GM18502 (cell line): ENCODE measurements around the gene DLK1.

Experiments used
- ATAC-seq: cut with Tn5 transposase; IDR thresholded peaks from one replicate; pipeline ENCODE4 v1.9.1; 2021; ENCODE audit warnings: mild to moderate bottlenecking; ENCODE audit not compliant: unreplicated experiment, poor library complexity

Gene DLK1

DNA sequence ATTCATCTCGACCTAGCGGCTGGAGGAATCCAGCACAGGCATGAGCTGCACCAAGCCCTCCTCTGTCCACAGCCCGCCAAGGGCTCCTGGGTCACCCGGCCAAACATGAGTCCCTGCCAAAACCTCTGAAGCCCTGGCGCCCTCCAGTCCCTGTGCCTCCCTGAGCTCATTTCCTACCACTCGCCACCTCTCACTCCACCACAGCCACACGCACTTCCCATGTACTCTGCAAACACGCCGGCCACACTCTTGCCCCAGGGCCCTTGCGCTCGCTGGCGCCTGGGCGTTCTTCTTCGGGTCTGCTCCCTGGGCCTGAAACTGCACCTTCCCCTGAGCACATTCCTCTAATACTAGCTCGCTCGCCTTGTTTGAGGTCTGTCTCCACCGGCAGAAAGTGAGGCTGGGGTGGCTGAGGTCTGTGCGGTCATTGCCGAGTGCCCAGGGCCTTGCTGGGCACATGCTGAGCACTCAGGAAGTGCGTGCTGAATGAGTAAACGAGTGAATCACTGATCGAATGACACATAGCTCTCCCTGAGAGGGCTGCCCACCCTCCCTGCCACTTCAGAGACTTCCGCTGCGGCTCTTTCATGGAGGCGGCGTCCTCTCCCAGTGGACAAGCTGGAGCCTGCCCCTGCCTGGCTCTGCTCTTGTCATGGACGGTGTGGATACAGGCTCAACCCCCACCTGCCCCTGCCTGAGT, 33.7 kb upstream of the DLK1 start:
- no peak for ATAC-seq

DNA sequence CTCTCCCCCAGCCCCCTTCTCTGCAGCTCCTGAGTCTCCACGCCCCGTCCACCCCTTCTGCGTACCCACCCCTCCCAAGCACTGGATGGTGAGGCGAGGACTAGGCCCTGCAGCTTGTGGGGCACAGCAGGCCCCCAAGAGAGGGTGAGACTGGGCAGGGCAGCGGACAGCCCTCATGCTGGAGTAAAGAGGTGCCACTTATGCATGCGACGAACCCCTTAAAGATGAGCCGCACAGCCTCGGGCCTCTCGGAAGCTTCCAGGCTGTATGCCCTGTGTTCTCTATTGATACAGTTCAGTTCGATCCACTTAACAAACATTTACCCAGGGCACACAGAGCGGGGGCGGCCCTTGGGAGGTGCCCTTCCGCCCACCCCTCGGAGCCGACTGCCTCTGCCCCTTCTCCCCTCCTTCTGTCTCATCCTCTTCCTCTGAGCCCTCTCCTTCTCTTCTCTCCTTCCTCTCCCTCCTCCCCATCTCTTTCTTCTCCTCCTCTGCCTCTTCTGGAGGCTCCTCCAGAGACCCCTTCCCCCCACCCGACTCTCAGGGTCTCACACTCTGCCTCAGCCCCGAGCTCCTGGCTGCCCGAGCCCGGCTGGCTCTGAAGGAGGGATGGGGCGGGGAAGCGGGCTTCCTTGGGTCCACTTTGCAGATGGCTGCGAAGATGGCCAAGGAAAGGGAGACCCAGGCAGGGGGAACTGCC, 32.7 kb upstream of the DLK1 start:
- ATAC-seq = no peak

DNA sequence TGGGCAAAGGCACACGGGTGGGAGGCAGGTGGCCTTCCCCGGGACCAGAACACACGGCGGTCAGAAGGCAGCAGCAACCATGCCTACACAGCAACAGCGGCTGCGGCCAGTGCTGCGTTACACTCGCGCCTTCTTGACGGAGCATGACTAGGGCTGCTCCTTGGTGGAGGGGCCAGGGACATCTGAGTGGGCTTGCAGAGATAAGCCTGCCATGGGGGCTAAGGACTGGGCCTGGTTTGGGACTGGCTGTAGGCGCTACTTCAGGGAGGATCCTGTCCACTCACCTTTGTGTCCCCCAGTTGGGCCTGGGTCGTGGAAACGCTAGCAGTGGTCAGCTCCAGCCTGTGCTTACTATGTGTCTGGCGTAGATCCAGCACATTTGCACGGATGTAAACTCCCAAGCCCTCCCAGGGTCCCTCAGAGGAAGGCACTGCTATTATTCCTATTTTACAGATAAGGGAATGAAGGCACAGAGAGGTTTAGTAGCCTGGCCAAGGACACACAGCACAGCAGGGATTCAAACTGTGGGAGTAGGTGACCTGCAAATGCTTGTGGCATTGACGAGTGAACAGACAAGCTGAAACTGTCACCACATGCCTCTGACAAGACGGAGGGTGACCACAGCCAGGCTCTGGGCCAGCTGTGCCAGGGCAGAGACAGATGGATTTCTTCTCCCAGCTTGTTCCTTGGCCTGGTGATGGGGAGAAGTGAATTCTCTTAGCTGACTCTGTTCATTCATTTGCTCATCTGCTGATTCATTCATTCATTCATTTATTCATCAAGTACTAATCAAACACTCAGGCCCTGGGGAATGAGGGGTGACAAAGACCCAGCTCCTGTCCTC, 31.9 kb upstream of the DLK1 start:
- no peak for ATAC-seq

DNA sequence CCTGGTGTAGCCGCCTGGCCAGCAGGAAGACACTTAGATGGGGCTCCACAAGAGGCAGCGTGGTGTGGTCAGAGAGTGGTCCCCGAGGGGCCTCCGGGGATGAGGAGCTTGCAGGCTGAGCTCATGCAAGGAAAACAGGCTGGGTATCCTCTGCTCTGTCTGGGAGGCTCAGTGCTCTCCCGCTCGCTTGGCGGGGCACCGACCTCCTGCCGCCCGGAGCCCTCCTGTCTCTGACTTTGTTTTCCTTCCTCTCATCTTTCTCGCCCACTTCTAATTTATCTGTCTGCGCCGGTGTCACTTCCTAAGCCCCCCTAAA, 31.3 kb upstream of the DLK1 start:
- no peak for ATAC-seq

DNA sequence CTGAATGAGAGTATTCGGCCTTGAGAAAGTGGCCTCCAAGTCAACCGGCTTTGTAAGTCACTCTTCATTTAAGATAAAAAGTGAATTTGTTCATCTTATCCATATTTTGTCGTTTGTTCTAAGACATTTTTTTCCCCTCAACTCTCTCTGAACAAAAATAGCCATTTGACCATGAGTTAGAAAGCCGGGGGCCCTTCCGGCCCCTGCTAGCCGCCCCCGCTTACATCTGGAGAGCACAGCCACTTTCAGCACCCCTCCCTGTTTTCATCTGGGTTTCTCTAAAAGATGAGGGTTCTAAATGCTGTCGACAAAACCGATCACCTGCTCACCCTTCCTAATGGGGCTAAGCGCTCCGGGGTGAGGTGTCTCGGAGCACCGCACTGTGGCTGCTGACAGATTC, 30.7 kb upstream of the DLK1 start:
- ATAC-seq = no peak

DNA sequence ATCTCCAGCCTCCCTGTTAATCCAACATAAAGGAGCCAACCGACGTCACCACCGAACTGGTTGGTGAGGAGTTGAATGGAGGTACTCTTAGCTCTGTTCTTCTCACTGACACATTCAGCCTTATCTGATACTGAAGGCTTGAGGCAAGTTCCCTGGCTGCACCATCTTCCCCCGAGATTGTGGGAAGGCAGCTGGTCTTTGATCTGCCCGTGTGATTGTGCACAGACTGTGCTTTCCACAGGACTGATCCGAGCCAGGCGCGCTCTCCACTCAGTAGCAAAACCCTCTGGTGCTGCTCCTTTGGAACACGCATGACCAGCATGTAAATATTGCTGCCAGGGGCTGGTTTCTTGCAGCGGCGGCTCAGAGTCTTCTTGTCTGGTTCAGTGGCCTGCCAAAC, 30.1 kb upstream of the DLK1 start:
- ATAC-seq = no peak

DNA sequence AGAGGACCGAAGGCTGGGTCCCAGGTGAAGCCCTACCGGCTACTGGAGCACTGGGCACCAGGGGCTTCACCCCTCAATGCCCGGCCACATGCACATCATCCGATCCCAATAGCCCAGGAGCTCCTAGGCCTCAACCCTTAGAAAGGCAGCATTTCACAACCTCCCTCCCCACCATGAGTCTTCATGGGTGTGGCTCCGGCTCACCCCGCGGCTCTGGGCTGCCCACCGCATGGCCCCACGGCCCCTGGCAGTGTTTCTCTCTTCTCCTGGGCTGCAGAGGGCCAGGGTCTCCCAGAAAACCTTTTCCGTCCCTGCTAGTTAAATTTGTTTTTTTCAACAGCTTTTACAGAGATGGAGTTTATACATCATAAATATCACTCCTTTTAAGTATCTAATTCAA, 28.6 kb upstream of the DLK1 start:
- no peak for ATAC-seq

DNA sequence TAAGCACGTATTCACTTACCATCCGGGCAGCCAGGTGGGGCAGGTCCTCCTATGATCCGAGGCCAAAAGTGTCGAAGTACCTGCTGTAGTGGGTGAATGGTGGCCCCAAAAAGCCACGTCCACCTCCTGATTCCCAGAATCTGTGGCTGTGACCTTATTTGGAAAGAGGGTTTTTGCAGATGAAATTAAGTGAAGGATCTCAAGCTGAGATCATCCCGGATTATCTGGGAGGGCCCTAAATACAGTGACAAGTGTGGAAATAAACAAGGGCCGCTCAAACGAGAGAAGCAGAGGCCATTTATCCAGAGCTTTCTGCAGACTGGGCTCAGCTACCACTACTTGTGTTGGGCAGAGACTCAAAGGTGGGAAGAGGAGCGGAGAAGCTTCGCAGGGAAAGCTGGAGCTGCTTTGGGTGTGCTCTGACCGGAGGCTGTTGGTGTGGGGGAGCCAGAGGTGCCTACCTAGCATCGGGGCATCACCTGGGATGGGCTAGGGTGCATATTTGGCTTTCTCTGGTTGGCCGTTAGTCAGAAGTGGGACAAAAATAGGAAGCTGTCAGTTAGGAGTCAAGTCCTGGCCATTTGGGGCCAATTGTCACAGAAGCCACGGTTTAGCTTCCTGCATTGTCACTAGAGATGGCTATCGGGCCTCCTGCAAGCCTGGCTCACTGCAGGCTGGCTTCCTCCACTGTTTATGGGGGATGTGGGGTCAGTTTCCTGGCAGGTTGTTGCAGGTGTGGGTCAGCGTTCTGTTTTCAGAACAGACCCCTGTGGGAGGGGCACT, 27.8 kb upstream of the DLK1 start:
- no peak for ATAC-seq

DNA sequence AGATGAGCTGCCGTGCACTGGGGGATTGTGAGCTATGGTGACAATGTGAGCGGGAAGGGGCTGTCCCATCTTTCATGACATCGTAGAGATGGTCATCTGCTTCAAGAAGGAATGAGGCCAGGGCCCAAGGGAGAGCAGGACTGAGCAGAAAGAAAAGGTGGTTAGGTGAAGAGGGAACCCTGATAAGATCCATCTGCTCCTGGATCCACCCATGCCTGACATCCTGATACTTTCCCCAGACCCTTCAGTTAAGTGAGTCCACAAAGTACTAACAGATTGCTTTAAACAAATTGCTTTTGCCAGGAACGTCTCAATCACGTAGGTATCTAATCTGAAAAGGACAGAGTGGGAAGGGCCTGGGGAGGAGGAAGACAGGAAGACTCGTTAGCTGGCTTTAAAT, 25.4 kb upstream of the DLK1 start:
- no peak for ATAC-seq

DNA sequence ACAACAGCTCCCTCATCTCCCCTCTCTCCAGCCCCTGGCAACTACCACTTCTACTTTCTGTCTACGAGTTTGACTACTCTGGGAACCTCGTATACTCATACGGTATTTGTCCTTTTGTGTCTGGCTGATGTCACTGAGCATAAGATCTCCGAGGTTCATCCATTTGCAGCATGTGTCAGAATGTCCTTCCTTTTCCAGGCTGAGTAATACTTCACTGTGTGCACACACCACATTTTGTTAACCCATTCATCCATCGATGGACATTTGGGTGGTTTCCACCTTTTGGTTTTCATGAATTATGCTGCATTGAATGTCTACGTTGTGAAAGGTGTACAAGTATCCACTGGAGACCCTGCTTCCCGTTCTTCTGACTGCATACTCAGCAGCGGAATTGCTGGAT, 24.1 kb upstream of the DLK1 start:
- ATAC-seq = no peak

DNA sequence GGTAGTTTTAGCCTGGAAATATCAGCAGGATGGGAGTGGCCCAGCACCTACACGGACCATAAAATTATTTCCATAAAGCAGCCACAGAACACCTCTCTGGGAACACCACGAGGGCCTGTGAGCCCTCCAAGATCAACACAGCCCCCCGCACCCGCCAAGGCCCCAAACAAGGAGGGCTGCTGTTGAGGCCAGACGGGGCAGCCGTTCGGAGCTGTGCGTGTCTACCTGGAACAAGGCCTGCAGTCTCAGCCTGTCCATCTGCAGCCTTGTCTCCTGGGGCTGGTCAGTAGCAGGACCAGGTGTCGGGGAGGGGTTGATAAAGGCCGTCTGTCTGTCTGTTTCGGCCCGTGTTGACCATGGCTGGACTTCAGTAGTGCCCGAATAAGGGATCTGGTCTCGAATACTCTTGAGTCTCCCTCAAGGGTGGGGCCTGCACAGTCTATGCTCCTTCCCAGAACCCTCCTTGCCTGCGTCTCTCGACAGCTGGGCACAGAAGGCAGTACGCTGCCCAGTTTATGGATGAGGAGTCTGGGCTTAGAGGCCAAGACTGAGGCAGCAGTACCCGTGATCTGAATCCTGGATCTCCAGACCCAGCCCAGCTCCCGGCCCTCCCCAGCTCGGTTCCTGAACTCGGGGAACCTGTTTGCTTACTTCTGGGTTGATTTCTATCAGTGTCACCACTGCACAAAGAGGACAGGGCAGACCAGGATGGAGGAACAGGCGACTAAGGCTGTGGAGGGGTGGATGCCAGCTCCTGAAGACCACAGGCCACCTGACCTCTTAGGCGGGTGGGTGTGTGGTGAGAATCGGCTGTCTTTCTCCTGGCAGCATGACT, 23.1 kb upstream of the DLK1 start:
- ATAC-seq = no peak

DNA sequence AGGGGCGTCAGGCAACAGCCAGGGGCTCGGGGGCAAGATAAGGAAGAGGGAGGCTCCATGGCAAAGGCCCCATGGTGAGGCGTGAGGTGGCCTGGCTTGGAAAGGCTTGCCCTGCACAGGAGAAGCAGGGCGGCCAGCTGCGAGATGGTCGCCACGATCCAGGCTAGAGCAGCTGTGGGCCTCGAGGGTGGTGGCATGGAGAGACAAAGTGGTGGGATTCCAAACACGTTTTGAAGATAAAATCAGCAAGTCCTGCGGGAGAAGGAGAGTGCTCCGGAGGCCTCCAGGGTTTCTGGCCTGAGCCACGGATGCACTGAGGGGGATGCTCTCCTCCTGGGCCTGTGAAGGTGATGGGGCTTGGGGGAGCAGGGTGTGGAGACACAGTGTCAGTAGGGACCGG, 20.5 kb upstream of the DLK1 start:
- no peak for ATAC-seq

DNA sequence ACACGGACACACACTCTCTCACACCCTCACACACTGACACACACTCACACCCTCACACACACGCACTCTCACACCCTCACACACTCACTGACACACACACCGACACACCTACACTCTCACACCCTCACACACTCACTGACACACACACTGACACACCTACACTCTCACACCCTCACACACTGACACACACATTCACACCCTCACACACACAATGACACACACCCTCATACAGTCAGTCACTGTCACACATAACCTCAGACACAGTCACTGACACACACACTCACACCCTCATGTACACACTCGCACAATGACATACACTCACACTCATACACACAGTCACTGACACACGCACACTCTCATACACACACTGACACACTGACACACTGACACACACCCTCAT, 19.8 kb upstream of the DLK1 start:
- no peak for ATAC-seq

DNA sequence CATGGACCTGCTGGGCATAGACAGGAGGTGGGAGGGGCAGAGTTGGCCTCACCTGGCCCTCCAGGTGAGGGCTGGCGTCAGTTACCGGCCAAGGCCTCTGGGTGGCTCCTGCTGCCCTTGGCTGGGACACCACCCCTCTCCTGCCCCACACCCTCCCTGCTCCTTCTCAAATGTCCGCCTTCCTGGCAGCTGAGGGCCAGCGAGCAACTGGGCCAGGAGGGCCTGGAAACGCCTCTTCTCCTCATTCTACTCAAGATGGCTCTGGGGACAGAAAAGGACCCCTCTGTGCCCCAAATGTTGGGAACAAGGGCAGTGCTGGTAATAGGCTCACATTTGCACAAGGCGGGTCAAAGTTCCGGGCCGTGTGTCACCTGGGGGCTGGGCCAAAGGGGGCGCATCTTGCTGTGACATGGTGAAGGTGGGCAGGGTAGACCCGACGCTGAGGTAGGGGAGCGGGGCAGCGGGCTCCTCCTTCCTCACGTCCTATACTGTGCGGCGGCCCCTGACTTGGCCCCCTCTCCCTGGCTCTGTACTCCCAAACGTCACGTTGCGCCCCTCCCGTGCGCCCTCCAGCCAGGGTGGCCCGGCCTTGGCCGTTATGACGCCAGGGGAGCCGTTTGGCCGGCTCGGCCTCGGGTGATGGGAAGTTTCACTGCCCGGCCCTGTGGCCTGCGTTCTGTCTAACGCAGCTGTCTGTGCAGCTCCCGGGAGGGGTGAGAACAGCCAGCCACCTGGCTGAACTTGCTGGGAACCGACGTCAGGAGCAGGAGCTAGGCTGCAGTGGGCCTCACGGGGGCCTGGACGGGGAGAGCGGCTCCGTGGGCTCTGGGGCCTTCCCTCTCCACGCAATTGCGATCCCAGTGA, 18.0 kb upstream of the DLK1 start:
- ATAC-seq = no peak

DNA sequence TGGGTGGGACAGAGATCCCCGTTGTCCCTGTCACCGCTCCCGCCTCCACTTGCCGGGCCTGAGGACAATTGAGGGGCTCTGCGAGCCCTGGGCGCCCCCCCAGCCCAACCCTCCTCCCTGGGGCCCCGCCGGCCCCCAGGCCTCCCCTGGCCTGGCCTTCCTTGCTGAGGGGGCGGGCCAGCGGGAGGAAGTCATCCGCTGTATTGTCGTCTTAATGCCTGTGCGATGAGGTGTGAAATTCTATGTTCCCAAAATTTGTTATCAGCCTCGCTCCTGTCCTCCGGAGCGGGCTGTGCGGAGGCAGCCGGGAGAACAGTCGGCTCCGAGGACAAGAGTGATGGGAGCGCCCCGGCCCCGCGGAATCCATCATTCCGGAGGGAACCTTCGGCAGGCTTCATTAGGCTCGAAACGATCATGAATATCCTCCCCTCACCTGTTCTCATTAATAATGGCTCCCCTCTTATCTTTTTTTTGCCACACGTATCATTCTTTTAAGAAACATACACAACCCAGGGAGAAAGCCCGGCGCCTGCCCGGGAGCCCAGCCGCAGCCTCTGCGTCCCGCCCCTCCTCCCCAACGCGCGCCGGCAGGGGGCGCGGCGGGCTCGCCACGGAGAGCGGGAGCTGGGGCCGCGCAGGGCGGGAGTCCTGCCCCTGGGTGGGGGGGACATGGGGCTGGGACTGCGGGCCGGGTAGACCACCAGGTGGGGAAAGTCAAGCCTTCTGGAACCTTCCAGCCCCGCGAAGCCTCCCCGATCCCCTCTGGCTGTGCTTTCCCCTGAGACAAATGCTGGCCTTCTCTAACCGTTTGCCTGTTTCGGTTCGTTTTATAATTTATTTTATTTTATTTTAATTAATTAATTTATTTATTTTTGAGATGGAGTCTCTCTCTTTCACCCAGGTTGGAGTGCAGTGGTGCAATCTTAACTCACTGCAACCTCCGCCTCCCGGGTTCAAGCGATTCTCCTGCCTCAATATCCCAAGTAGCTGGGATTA, 17.1 kb upstream of the DLK1 start:
- ATAC-seq = no peak

DNA sequence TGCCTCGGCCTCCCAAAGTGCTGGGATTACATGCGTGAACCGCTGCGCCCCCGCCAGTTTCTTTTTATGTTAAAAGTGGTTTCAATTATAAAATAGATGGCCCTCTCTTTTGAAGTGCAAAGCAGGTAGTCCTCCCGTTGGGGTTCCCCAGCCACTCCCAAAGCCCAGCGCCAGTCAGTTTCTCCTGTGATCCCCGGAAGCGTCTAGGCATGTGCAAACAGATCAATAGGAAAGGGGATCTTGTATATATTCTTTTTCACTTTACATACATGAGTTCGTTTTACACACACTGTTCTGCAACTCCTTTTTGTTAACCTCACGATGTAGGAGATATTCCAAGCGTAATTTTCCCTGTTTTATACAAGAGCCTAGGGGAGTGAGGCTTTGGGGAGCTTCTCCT, 16.3 kb upstream of the DLK1 start:
- ATAC-seq = no peak

DNA sequence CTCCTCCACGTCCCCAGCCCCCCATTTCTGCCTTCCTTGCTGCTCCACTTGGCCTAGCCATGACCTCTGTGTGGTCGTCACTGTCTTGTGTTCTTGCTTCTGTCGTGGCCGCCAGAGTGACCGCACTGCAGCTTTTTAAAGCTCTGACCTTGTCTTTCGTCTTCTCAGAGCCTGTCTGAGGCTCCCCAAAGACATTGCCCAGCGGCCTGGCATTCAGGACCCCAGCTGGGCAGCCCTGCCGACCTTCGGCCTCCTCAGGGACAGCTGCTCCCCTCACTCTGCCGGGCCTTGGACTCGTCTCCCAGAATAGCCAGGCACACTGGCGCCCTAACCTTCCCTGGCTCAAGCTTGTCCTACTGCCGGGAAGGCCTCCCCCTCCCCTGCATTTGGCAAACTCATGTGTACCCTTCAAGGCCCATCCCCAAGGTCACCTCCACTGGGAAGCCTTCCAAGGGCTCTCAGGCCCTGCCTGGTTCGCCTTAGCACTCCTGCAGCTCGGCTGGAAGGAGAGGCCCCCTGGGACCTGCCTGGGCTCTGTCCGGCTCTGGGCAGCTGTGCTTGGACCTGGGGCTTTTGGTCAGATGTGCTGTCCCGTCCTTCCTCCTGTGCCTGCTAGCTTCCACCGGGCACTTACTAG, 15.7 kb upstream of the DLK1 start:
- no peak for ATAC-seq
